ENCODE measurements around the gene AJM1. TPM values are rescaled to one million over a fixed set of nuclear protein-coding genes. Genes with fewer than 3 reads are reported as not detected.
"Not testable (repeated sequence)": the region's sequence is repeated elsewhere in the genome, so short reads cannot be mapped to it uniquely, and the experiment has no call there.

AJM1 gene
- polyA plus RNA-seq, 3 donors: 1.2 to 4.0 (median 1.7) TPM

DNA sequence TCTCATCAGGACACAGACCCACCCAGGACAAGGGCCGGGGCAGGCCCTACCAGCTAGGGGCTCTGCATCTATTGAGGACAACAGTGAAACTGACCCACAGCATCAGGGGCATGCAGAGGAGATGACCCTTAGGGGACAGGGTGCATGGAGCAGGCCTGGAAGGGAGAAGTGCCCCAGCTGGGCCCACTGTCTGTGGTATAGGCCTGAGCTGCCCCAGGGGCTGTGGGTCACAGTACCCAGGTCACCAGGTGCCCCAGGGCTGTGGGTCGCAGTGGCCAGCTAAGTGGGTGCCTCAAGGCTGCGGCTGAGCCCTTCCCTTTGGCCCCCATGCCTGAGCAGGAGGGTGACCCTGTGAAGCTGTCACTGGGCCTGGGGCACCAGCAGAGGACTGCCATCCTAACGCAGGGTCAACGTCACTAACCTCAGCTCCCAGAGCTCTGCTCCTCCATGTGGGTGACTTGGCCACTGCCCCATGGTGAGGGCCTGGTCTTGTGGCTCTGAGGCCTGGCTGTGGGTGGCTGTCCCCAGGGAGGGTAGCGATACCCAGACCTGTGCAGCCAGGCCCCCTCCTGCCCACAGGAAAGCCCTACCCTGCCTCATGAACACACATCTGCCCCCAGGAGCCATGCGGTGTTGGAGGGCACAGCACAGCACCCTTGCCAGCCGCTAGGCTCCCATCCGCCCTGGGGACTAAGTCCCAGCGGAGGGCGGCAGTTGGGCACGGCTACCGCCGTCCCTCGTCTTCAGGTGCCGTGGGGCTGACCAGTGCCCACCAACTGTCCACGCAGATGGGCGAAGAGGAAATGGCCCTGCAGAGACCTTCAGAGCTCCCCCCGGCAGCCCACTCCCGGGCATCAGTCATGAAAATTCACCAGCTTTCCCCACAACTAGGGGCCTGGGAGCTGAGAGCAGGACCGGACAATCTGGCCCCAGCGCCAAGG lies 18.9 kb downstream of the AJM1 start:
- no peak overlapping the region for H3K27ac ChIP-seq (ENCODE audit: low read depth, low read length)
- WGBS, 3 donors: 89 to 92% (median 92%) methylated on average over 22 of the region's 22 CpGs

DNA sequence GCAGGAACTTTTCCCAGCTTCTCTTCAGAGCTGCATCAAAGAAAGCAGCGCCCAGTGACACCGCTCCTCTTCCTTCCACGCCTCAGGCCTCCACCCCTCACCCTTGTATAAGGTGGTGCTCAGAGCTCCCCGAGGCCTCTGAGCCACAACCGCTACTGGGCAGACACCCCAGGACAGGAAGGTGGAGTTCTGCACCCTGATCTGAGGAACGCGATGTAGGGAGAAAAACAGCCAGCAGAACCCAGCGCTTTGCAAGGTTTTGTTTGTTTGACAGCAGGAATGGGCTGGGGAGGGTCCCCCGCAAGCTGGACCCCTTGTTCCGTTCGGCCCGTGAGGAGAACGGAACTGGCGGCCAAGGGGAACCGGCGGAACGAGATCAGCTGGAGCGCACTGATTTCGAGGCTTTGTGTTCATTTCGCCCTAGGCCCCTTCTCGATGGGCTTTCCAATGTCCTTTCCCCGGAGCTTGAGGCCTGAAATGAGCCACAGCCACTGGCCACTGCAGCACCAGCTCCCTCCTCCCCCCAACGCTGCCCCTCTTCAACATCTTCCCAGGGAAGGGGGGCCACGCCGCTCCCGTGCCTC lies 19.7 kb downstream of the AJM1 start:
- WGBS, 3 donors: 88 to 89% (median 89%) methylated on average over 26 of the region's 26 CpGs
- H3K27ac ChIP-seq (ENCODE audit: low read depth, low read length): no peak overlapping the region

DNA sequence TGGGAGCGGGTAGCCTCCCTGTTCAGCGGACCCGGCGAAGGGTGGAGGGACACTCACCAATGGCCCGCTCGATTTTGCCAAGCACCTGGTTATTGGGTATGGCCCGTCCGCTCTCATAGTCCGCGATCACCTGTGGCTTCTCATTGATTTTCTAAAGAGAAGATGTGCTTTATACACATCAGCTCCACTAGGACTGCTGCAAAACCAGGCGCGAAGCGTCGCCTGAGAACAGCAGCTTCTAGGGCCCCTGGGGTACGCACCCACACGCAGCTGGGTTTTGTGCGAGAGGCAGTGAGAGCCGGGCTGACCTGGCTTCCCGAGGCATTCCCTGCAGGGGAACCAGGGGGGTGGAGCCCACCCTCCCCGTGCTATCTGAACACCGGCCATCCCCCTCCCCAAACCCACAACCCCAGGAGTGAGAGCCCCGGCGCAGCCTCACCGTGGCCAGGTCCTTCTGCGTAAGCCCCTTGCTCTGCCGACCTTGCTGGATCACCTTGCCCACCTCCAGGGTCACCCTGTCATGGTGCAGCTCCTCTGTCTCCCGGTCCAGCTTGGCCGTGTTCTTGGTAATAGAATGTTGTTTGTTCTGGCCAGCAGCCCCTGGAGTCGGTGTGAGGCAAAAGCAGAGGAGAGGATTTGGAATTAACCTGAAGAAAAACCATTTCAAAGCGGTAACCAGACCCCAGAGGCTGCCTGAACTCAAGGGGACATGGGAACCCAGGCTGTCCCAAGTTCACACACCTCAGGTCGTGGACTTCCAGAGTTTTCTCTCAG lies 20.8 kb downstream of the AJM1 start:
- WGBS, 3 donors: 87 to 95% (median 93%) methylated on average over 31 of the region's 31 CpGs
- H3K27ac ChIP-seq (ENCODE audit: low read depth, low read length): no peak overlapping the region

DNA sequence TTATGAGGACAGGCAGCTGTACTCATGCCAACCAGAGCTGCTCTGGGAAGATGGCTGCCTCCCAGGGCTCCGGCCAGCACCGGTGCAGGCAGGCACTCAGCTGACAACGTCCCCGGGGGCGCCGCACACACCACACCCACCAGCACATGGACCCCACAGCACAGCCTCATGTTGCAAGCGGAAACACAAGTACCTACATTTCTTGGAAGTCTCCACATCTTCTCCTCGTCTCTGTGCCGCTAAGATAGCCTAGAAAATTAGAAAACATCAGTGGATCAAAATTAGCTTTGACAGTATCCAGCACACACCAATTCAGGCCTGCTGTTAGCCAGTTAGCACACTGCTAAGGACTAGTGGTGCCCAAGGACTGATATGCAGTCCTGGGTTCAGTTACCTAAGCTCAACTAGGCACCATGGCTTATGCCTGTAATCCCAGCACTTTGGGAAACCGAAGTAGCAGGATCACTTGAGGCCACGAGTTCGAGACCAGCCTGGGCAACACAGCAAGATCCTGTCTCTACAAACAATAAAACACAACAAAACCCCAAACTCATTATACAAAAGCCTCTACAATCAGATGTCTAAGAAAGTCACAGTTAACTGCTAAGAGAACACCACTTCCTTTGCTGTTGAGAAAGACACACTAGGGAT lies 21.5 kb downstream of the AJM1 start:
- 83 to 89% (median 87%) methylated on average over 12 of the region's 12 CpGs for WGBS, 3 donors
- no peak overlapping the region for H3K27ac ChIP-seq (ENCODE audit: low read depth, low read length)

DNA sequence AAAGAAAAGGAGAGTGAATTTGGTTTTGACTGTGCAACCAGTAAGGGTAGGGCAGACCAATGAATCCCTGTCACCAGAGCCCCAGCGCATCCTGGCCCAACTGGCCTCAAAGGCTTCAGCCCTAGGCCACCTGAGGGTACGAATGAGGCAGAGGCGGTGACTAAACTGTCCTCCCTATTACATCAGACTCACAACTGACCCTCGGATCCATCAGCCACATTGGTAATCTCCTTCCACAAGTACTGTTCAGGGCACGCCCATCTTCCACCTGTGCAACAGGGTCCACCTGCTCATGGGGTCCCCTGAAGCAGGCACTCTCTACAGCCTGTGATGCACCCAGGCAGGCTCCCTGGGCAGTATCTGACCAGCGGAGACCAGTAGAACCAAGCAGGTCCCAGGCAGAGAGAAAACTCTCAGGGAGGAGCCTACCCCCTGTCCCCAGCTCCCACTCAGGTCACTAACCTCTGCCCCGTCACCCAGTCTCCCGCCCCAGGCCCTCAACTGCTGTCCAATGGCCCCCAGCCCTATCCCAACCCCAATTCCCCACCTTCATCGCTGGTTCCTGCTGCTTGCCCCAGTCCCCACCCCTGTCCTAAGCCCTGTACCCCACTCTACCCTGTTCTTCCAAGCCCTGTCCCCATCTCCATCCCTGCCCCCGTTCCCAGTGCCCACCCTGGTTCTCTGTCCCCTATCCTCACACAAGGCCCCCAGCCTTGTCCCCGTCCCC lies 22.9 kb downstream of the AJM1 start:
- no peak overlapping the region for H3K27ac ChIP-seq (ENCODE audit: low read depth, low read length)
- WGBS, 3 donors: 53 to 63% (median 63%) methylated on average over 9 to 11 of the region's 11 CpGs

DNA sequence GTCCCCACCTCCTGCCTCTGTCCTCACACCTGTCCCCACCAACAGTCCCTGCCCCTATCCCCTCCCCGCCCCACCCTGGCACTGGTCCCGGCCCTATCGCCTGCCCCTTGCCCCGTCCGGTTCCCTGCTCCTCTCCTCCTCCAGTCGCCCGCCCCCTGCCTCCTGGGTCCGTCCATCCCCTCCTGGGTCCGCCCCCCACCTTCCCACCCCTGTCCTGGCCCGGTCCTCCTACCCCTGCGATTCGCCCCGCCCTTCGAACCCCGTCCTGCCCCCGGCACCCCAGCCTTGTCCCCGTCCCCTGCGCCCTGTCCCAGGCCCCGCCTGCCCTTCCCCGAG lies 23.5 kb downstream of the AJM1 start:
- 2% methylated on average over 14 to 20 of the region's 20 CpGs for WGBS, 3 donors
- peak overlapping the region; percentile 61 for H3K27ac ChIP-seq (ENCODE audit: low read depth, low read length)

DNA sequence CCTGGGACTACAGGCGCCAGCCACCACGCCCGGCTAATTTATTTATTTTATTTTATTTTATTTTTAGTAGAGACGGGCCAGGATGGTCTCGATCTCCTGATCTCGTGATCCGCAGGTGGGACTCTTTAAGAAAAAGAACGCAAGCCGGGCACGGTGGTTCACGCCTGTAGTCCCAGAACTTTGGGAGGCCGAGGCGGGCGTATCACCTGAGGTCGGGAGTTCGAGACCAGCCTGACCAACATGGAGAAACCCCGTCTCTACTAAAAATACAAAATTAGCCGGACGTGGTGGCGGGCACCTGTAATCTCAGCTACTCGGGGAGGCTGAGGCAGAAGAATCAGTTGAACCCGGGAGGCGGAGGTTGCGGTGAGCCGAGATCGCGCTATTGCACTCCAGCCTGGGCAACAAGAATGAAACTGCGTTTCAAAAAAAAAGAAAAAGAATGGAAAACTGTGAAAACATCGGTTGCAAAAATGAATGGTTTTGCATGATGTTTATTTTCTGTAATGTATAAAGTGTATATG lies 24.7 kb downstream of the AJM1 start:
- H3K27ac ChIP-seq (ENCODE audit: low read depth, low read length): not testable (repeated sequence)
- 78 to 84% (median 82%) methylated on average over 27 to 29 of the region's 29 CpGs for WGBS, 3 donors

DNA sequence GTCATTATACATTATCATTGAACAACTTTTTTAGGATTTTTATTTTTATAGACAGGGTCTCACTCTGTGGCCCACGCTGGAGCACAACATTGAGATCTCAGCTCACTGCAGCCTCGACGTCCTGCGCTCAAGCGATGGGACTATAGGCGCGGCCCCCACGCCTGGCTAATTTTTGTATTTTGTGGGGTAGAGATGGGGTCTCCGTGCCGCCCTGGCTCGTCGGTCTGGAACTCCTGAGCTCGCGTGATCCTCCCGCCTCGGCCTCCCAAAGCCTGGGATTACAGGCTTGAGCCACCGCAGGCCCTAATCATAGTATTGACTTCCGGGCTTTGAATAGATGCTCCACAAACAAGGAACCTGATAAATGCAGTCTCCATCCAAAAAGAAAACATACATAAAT lies 25.2 kb downstream of the AJM1 start:
- WGBS, 3 donors: 97 to 99% (median 98%) methylated on average over 18 of the region's 18 CpGs

DNA sequence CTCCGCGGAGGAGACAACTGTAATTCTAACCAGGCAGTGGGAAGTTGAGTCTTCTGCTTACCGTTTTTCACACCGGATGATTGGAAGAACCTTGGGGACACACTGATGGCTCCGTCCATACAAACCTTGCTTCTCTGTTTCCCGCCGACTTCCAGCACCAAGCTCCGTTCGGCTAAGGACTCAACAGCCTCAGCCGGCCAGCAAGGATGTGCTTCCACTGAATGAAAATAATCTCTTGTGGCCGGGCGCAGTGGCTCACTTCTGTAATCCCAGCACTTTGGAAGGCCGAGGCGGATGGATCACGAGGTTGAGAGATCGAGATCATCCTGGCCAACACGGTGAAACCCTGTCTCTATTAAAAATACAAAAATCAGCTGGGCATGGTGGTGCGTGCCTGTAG lies 25.6 kb downstream of the AJM1 start:
- 97 to 98% (median 98%) methylated on average over 18 of the region's 18 CpGs for WGBS, 3 donors
- no peak overlapping the region for H3K27ac ChIP-seq (ENCODE audit: low read depth, low read length)

More for the DNA sequence above, 25.2 kb downstream of the AJM1 start:
- H3K27ac ChIP-seq (ENCODE audit: low read depth, low read length): no peak overlapping the region

DNA sequence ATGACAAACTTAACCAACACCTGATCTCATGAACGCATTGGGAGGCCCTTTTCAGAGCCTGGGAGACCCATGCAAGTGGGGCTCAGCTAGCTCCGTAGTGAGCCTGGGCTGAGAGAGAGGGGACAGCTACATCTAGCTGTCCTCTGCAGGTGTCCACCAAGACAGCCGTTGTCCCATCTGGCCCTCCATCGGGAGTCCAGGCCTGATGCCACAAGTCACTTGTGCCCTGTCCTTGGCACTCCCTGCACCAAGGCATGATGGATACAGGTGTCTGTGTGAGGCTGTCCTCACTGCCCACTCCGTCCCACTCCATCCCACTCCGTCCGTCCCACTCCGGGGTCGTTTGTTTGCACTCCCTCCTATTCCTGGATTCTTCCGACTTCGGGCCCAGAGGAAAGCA lies 26.4 kb downstream of the AJM1 start:
- WGBS, 3 donors: 91 to 96% (median 94%) methylated on average over 11 of the region's 11 CpGs
- H3K27ac ChIP-seq (ENCODE audit: low read depth, low read length): no peak overlapping the region

DNA sequence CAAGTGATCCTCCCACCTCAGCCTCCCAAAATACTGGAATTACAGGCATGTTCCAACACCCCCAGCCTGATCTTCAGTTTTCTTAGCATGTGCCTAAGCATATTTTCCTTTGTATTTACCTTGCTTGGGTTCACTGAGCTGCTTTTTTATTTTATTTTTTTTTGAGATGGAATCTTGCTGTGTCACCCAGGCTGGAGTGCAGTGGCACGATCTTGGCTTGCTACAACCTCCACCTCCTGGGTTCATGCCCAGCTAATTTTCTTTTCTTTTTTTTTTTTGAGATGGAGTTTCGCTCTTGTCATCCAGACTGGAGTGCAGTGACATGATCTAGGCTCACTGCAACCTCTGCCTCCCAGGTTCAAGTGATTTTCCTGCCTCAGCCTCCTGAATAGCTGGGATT lies 27.3 kb downstream of the AJM1 start:
- not testable (repeated sequence) for H3K27ac ChIP-seq (ENCODE audit: low read depth, low read length)
- WGBS, 3 donors: 88 to 90% (median 89%) methylated on average over 2 of the region's 2 CpGs

DNA sequence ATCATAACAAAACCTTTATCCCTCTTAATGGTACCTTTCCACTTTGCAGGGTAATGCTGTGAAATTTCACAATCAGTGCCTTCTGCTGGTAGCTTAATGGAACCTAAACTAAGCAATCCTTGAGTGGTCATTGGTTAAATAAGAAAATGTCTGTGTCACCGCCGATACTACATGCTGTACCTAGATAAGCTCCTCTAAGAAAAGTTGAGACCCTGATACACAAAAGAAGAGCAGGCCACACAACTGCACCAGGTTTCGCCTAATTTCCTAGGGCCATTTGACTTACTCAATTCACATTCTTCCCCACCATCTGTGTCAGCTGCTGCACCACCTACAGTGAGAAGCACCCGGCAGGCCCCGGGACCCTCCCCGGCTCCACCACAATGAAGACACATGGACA lies 32.9 kb downstream of the AJM1 start:
- H3K27ac ChIP-seq (ENCODE audit: low read depth, low read length): no peak overlapping the region
- WGBS, 3 donors: 94 to 98% (median 96%) methylated on average over 6 of the region's 6 CpGs

DNA sequence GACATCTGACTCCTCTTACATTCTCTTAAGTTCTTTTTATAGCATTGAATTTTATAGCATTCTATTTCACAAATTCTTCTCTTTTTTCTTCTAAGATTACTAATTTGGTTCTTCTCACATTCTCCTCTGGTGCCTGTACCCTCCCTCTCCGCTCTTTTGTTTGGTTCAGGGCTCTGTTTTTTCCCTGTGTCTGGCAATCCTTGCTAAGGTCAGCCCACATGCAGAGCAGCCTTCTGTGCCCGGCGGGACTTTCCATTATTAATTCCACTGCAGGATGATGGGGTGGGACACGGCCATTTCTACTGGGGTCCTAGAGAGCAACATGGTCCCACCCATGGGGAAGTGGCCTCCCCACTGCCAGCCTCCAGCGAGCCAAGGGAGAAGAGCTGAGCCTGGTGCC lies 34.2 kb downstream of the AJM1 start:
- H3K27ac ChIP-seq (ENCODE audit: low read depth, low read length): no peak overlapping the region
- 82 to 85% (median 85%) methylated on average over 5 of the region's 5 CpGs for WGBS, 3 donors

DNA sequence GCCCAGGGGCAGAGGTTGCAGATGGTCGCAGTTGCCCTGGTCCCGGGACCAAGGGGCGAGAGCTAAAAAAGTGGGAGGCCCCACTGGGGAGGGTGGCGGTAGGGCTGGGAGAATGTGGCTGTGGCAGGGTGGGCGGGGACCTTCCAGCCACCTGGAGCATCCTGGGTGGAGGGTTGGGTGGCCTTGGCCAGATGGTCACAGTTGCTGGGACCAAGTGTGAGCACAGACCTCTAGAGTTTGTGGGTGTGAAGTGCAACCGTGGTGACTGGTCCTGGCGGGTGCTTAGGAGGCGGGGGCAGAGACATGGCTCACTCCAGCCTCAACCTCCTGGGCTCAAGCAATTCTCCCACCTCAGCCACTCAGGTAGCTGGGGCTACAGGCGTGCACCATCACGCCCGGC lies 38.4 kb downstream of the AJM1 start:
- 81 to 87% (median 84%) methylated on average over 11 of the region's 11 CpGs for WGBS, 3 donors
- no peak overlapping the region for H3K27ac ChIP-seq (ENCODE audit: low read depth, low read length)

DNA sequence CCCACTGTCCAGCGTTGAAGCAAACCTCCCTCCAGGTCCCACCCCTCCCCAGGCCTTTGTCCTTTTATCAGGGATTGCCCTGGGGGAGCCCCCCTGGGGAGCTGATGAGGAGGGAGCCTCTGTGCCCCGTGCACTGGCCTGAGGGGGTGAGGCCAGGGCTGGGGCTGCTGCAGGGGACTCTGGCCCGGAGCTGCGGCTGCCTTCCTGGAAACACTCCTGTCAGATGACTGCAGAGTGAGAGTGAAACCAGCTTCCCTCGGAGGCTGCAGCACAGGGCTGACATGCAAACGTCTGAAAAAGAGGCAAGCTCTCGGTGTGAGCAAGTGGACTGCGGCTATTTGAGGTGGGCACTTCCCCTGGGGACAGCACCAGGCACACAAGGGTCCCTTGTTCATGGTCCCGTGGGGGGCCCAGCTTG lies 39.4 kb downstream of the AJM1 start:
- WGBS, 3 donors: 13 to 27% (median 13%) methylated on average over 9 of the region's 9 CpGs
- H3K27ac ChIP-seq (ENCODE audit: low read depth, low read length): no peak overlapping the region

DNA sequence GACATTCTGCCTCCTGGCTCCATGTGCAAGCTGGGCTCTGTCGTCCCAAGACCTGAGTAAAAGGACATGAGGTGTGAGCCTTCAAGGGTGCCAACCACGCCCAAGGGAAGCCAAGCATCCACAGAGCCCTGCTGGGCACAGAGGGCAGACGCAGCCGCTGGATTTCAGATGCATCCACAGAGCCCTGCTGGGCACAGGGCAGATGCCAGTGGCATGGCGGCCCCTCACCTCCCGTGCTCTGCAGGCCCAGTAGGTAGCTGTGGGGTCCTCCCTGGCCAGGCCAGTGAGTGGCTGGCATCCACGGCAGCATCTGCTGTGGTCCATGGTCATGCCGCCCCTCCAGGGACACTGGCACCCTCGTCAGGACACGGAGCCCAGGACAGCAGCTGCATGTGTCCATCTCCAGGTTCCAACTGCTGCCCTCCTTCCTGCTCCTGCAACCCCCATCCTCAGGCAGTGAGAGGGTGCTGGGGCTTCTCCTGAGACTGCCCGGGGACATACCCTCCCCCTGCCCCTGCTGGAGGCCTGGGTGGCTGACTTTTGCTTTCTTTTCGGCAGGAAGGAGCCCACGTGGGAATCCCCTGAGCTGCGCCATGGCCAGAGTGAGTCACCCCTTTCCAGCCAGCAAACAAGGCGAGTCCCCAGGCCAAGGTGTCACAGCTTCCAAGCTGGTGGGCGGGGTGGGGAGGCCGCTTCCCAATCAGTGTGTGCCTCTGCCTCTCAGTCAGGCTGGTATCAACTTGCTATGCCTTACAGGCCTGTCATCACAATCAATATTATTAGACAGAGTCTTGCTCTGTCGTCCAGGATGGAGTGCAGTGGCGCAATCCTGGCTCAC lies 40.0 kb downstream of the AJM1 start:
- 42 to 64% (median 44%) methylated on average over 19 of the region's 19 CpGs for WGBS, 3 donors
- no peak overlapping the region for H3K27ac ChIP-seq (ENCODE audit: low read depth, low read length)

DNA sequence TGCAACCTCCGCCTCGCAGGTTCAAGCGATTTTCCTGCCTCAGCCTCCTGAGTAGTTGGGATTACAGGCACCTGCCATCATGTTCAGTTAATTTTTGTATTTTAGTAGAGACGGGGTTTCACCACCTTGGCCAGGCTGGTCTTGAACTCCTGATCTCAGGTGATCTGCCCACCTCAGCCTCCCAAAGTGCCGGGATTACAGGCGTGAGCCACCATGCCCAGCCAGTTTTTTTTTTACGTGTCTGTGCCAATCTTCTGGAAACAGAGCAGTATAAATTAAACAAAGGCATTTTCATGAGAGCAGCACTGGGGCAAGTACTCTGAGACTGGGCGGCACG lies 40.6 kb downstream of the AJM1 start:
- not testable (repeated sequence) for H3K27ac ChIP-seq (ENCODE audit: low read depth, low read length)
- WGBS, 3 donors: 77 to 94% (median 83%) methylated on average over 9 of the region's 9 CpGs
